A549 (cell line): ENCODE results near the gene DEFB129. TPM values are rescaled to one million over a fixed set of nuclear protein-coding genes. Genes with fewer than 3 reads are reported as not detected.

Experiments
- CHD4 ChIP-seq: fragments of 200-600 bp; sonication (generic); IDR thresholded peaks from 2 replicates; pipeline ENCODE4 v1.6.1; 2016; ENCODE audit warnings: antibody characterized with exemption, mild to moderate bottlenecking, borderline replicate concordance
- ELK1 ChIP-seq: fragments of 150-350 bp; IDR thresholded peaks from 2 replicates; pipeline ENCODE4 v1.6.1; 2014; ENCODE audit warnings: low read depth, mild to moderate bottlenecking, low read length
- GATA3 ChIP-seq: IDR thresholded peaks from 2 replicates; pipeline ENCODE4 v1.6.1; 2012; ENCODE audit warnings: borderline replicate concordance
- HOXB13 ChIP-seq: fragments of 250-450 bp; sonication (Bioruptor Pico); IDR thresholded peaks from 2 replicates; pipeline ENCODE4 v1.5.0; 2020; ENCODE audit warnings: low read depth, mild to moderate bottlenecking, moderate library complexity
- PHF8 ChIP-seq: fragments of 200-600 bp; sonication (generic); IDR thresholded peaks from 2 replicates; pipeline ENCODE4 v1.6.1; 2016; ENCODE audit warnings: low read depth, mild to moderate bottlenecking, antibody characterized with exemption, moderate library complexity, borderline replicate concordance
- RARB ChIP-seq: fragments of 250-450 bp; sonication (Bioruptor Pico); IDR thresholded peaks from 2 replicates; pipeline ENCODE4 v1.8.0; 2021; ENCODE audit warnings: mild to moderate bottlenecking, moderate library complexity
- REST ChIP-seq: fragments of 200-600 bp; sonication (generic); IDR thresholded peaks from 2 replicates; pipeline ENCODE4 v1.6.1; 2016; ENCODE audit warnings: antibody characterized with exemption, mild to moderate bottlenecking, moderate library complexity
- polyA plus RNA-seq, 4 experiments: library from polyadenylated mRNA; depleted of rRNA in 3 of 4; stranded (reverse); fragments of >200 nt; fragmentation: RNase III in 1 of 4; extraction: RNeasy Plus Mini Kit Qiagen cat#74134 plus additional on column Dnase treatment in 1 of 4; gene quantifications; 2 replicates in 3 of 4; 3 replicates in 1 of 4; pipeline ENCODE4 v1.2.3, GENCODE V29; 2011 to 2017

The DEFB129 gene
- polyA plus RNA-seq, 2 of the 4 experiments (the other 2 are of a cell fraction) = not detected

GRCh38 chr20:278607-279571 is 51.8 kb downstream of the DEFB129 start (continued):
- TF ChIP-seq REST = no peak
- TF ChIP-seq GATA3 = no peak
- TF ChIP-seq PHF8 = no peak
- no peak for TF ChIP-seq HOXB13 (CRISPR knock-in tag)
- no peak for TF ChIP-seq RARB (CRISPR knock-in tag)
- TF ChIP-seq CHD4 = no peak
- no peak for TF ChIP-seq ELK1

Other genes starting within 250 kb of the DEFB129 start
- not detected in 2 replicates for gene DEFB125, start 139.6 kb upstream of the DEFB129 start, polyA plus RNA-seq (2011; rRNA removed)
- gene DEFB125, start 139.6 kb upstream of the DEFB129 start, polyA plus RNA-seq (2017; fragmentation: RNase III; extraction: RNeasy Plus Mini Kit Qiagen cat#74134 plus additional on column Dnase treatment) = not detected in 3 replicates
- gene DEFB126, start 84.7 kb upstream of the DEFB129 start, polyA plus RNA-seq (2011; rRNA removed) = not detected in 2 replicates
- gene DEFB126, start 84.7 kb upstream of the DEFB129 start, polyA plus RNA-seq (2017; fragmentation: RNase III; extraction: RNeasy Plus Mini Kit Qiagen cat#74134 plus additional on column Dnase treatment) = not detected in 3 replicates
- gene DEFB127, start 69.8 kb upstream of the DEFB129 start, polyA plus RNA-seq (2011; rRNA removed) = not detected in 2 replicates
- not detected in 3 replicates for gene DEFB127, start 69.8 kb upstream of the DEFB129 start, polyA plus RNA-seq (2017; fragmentation: RNase III; extraction: RNeasy Plus Mini Kit Qiagen cat#74134 plus additional on column Dnase treatment)
- not detected in 2 replicates for gene DEFB128, start 37.5 kb upstream of the DEFB129 start, polyA plus RNA-seq (2011; rRNA removed)
- not detected in 3 replicates for gene DEFB128, start 37.5 kb upstream of the DEFB129 start, polyA plus RNA-seq (2017; fragmentation: RNase III; extraction: RNeasy Plus Mini Kit Qiagen cat#74134 plus additional on column Dnase treatment)
- not detected in 2 replicates for gene DEFB132, start 30.5 kb downstream of the DEFB129 start, polyA plus RNA-seq (2011; rRNA removed)
- gene DEFB132, start 30.5 kb downstream of the DEFB129 start, polyA plus RNA-seq (2017; fragmentation: RNase III; extraction: RNeasy Plus Mini Kit Qiagen cat#74134 plus additional on column Dnase treatment) = not detected in 3 replicates
- 23.2 and 23.9 TPM in 2 replicates for gene C20orf96, start 63.5 kb downstream of the DEFB129 start, polyA plus RNA-seq (2011; rRNA removed)
- gene C20orf96, start 63.5 kb downstream of the DEFB129 start, polyA plus RNA-seq (2017; fragmentation: RNase III; extraction: RNeasy Plus Mini Kit Qiagen cat#74134 plus additional on column Dnase treatment) = 16.5 to 20.9 TPM (median 20.5 TPM) in 3 replicates
- 17.4 and 19.8 TPM in 2 replicates for gene ZCCHC3, start 70.3 kb downstream of the DEFB129 start, polyA plus RNA-seq (2011; rRNA removed)
- gene ZCCHC3, start 70.3 kb downstream of the DEFB129 start, polyA plus RNA-seq (2017; fragmentation: RNase III; extraction: RNeasy Plus Mini Kit Qiagen cat#74134 plus additional on column Dnase treatment) = 16.3 to 17.7 TPM (median 17.3 TPM) in 3 replicates
- gene SOX12, start 98.3 kb downstream of the DEFB129 start, polyA plus RNA-seq (2011; rRNA removed) = 7.0 and 7.5 TPM in 2 replicates
- 24.6 to 32.8 TPM (median 29.2 TPM) in 3 replicates for gene SOX12, start 98.3 kb downstream of the DEFB129 start, polyA plus RNA-seq (2017; fragmentation: RNase III; extraction: RNeasy Plus Mini Kit Qiagen cat#74134 plus additional on column Dnase treatment)
- 40.5 and 47.5 TPM in 2 replicates for gene NRSN2, start 119.9 kb downstream of the DEFB129 start, polyA plus RNA-seq (2011; rRNA removed)
- gene NRSN2, start 119.9 kb downstream of the DEFB129 start, polyA plus RNA-seq (2017; fragmentation: RNase III; extraction: RNeasy Plus Mini Kit Qiagen cat#74134 plus additional on column Dnase treatment) = 59.6 to 74.8 TPM (median 74.3 TPM) in 3 replicates
- 210 and 269 TPM in 2 replicates for gene TRIB3, start 153.5 kb downstream of the DEFB129 start, polyA plus RNA-seq (2011; rRNA removed)
- 28.4 to 39.8 TPM (median 34.0 TPM) in 3 replicates for gene TRIB3, start 153.5 kb downstream of the DEFB129 start, polyA plus RNA-seq (2017; fragmentation: RNase III; extraction: RNeasy Plus Mini Kit Qiagen cat#74134 plus additional on column Dnase treatment)
- 222 and 239 TPM in 2 replicates for gene RBCK1, start 181.0 kb downstream of the DEFB129 start, polyA plus RNA-seq (2011; rRNA removed)
- 105 to 117 TPM (median 112 TPM) in 3 replicates for gene RBCK1, start 181.0 kb downstream of the DEFB129 start, polyA plus RNA-seq (2017; fragmentation: RNase III; extraction: RNeasy Plus Mini Kit Qiagen cat#74134 plus additional on column Dnase treatment)
- 43.4 and 53.9 TPM in 2 replicates for gene TBC1D20, start 235.3 kb downstream of the DEFB129 start, polyA plus RNA-seq (2011; rRNA removed)
- gene TBC1D20, start 235.3 kb downstream of the DEFB129 start, polyA plus RNA-seq (2017; fragmentation: RNase III; extraction: RNeasy Plus Mini Kit Qiagen cat#74134 plus additional on column Dnase treatment) = 24.5 to 28.0 TPM (median 27.7 TPM) in 3 replicates